Neural cell (in vitro differentiated cells): Measurements from ENCODE around the gene TPP1. TPM values are rescaled to one million over a fixed set of nuclear protein-coding genes. Genes with fewer than 3 reads are reported as not detected.

Experiments
- H2AFZ ChIP-seq: fragments of 200-600, 300-800 bp; sonication (generic), shearing (Covaris generic); 2 replicates; pipeline ENCODE4 v1.6.0; 2014; ENCODE audit warnings: low read depth, mild to moderate bottlenecking, antibody characterized with exemption, low read length, moderate library complexity
- H3F3A ChIP-seq: fragments of 200-600 bp; shearing (Covaris generic); 2 replicates; pipeline ENCODE4 v1.6.1; 2016; ENCODE audit warnings: mild to moderate bottlenecking, moderate library complexity, mixed read lengths, antibody characterized with exemption, low read length; ENCODE audit not compliant: insufficient read depth, poor library complexity, severe bottlenecking
- H3K27ac ChIP-seq: fragments of 200-600, 300-800 bp; sonication (generic), shearing (Covaris generic); 2 replicates; pipeline ENCODE4 v1.5.1; 2014; ENCODE audit warnings: mild to moderate bottlenecking, low read length, moderate library complexity
- H3K27me3 ChIP-seq: fragments of 300-800, 200-600 bp; sonication (generic), shearing (Covaris generic); 2 replicates; pipeline ENCODE4 v1.6.0; 2014; ENCODE audit warnings: mild to moderate bottlenecking, low read depth, low read length, moderate library complexity; ENCODE audit not compliant: insufficient read depth
- H3K36me3 ChIP-seq: fragments of 300-800, 200-600 bp; sonication (generic), shearing (Covaris generic); 2 replicates; pipeline ENCODE4 v1.5.1; 2014; ENCODE audit warnings: mild to moderate bottlenecking, antibody characterized with exemption, low read length, moderate library complexity; ENCODE audit not compliant: insufficient read depth
- H3K4me2 ChIP-seq: fragments of 300-800, 200-600 bp; sonication (generic), shearing (Covaris generic); 2 replicates; pipeline ENCODE4 v1.6.0; 2014; ENCODE audit warnings: mild to moderate bottlenecking, low read length
- H3K4me3 ChIP-seq: fragments of 300-800, 200-600 bp; sonication (generic), shearing (Covaris generic); 2 replicates; pipeline ENCODE4 v1.5.1; 2014; ENCODE audit warnings: mild to moderate bottlenecking, low read length, moderate library complexity
- H3K79me2 ChIP-seq: fragments of 200-600 bp; shearing (Covaris generic); replicated peaks from 2 replicates; pipeline ENCODE4 v1.6.0; 2014; ENCODE audit warnings: mild to moderate bottlenecking, low read length, moderate library complexity; ENCODE audit not compliant: insufficient read depth
- H3K9ac ChIP-seq: fragments of 300-800, 200-600 bp; sonication (generic), shearing (Covaris generic); 2 replicates; pipeline ENCODE4 v1.6.1; 2016; ENCODE audit warnings: mild to moderate bottlenecking, low read length, mixed read lengths
- H3K9me2 ChIP-seq: fragments of 200-600 bp; shearing (Covaris generic); 2 replicates; pipeline ENCODE4 v1.6.1; 2016; ENCODE audit warnings: mild to moderate bottlenecking, low read length, mixed read lengths; ENCODE audit not compliant: insufficient read depth
- H3K9me3 ChIP-seq: fragments of 200-600, 300-800 bp; sonication (generic), shearing (Covaris generic); 2 replicates; pipeline ENCODE4 v1.6.1; 2016; ENCODE audit warnings: mild to moderate bottlenecking, mixed run types, low read length, moderate library complexity, mixed read lengths
- H4K20me1 ChIP-seq: fragments of 200-600 bp; shearing (Covaris generic); 2 replicates; pipeline ENCODE4 v1.6.1; 2016; ENCODE audit warnings: mild to moderate bottlenecking, mixed run types; ENCODE audit not compliant: insufficient read depth
- CTCF ChIP-seq: fragments of 450-650 bp; IDR thresholded peaks from 2 replicates; pipeline ENCODE4 v1.5.1; 2014; ENCODE audit warnings: antibody characterized with exemption, mild to moderate bottlenecking, moderate library complexity; ENCODE audit not compliant: poor library complexity, severe bottlenecking
- EP300 ChIP-seq: fragments of 450-650 bp; conservative IDR thresholded peaks from 2 replicates; pipeline ENCODE4 v1.6.1; 2014; ENCODE audit warnings: antibody characterized with exemption, mild to moderate bottlenecking, moderate library complexity; ENCODE audit not compliant: poor library complexity, severe bottlenecking
- EZH2 ChIP-seq: fragments of 200-600, 300-800 bp; shearing (Covaris generic), sonication (generic); IDR thresholded peaks from 2 replicates; pipeline ENCODE4 v1.6.1; 2014; ENCODE audit warnings: antibody characterized with exemption, low read length, borderline replicate concordance, mild to moderate bottlenecking; ENCODE audit not compliant: insufficient read depth, poor library complexity, severe bottlenecking
- MXI1 ChIP-seq: fragments of 450-650 bp; conservative IDR thresholded peaks from 2 replicates; pipeline ENCODE4 v1.6.1; 2014; ENCODE audit warnings: antibody characterized with exemption, mild to moderate bottlenecking; ENCODE audit not compliant: poor library complexity, severe bottlenecking
- POLR2AphosphoS5 ChIP-seq: IDR thresholded peaks from 2 replicates; pipeline ENCODE4 v1.6.1; 2012
- RAD21 ChIP-seq: fragments of 450-650 bp; conservative IDR thresholded peaks from 2 replicates; pipeline ENCODE4 v1.6.1; 2014; ENCODE audit warnings: antibody characterized with exemption, mild to moderate bottlenecking, moderate library complexity
- REST ChIP-seq: IDR thresholded peaks from 2 replicates; pipeline ENCODE4 v1.6.1; 2012; ENCODE audit warnings: borderline replicate concordance
- SMC3 ChIP-seq: fragments of 450-650 bp; conservative IDR thresholded peaks from 2 replicates; pipeline ENCODE4 v1.6.1; 2014; ENCODE audit warnings: antibody characterized with exemption, mild to moderate bottlenecking, moderate library complexity; ENCODE audit not compliant: poor library complexity
- TAF1 ChIP-seq: IDR thresholded peaks from 2 replicates; pipeline ENCODE4 v1.6.1; 2012; ENCODE audit warnings: low read depth
- polyA plus RNA-seq: library from polyadenylated mRNA; depleted of rRNA; stranded (reverse); fragments of >200 nt; gene quantifications from 2 replicates; pipeline ENCODE4 v1.2.3, GENCODE V29; 2014

The TPP1 gene
- polyA plus RNA-seq, 1 donor from 2014 or later = 3.8 TPM

- H3K36me3 ChIP-seq = no peaks in the 10 kb centered on the region
- TF ChIP-seq REST (no peak), MXI1 (no peak), TAF1 (no peak), CTCF (no peak), EP300 (no peak)
- no peak overlapping the region for H3K4me3 ChIP-seq
- no peak overlapping the region for H2AFZ ChIP-seq
- no peak overlapping the region for H3K4me2 ChIP-seq
- H3F3A ChIP-seq = no peaks in the 10 kb centered on the region
- no peaks in the 10 kb centered on the region for H3K9me2 ChIP-seq
- H4K20me1 ChIP-seq = no peaks in the 10 kb centered on the region
- no peaks in the 10 kb centered on the region for H3K9me3 ChIP-seq
- no peak overlapping the region for H3K27ac ChIP-seq
- no peaks in the 10 kb centered on the region for H3K79me2 ChIP-seq
- no peaks in the 10 kb centered on the region for H3K27me3 ChIP-seq
- no peak overlapping the region for H3K9ac ChIP-seq
These were observed 25.0 kb downstream of the TPP1 start for GRCh38 chr11:6594142-6594768.

- Histone ChIP-seq H4K20me1 (no peaks in the 10 kb centered on the region), H3K27me3 (no peaks in the 10 kb centered on the region), H3K36me3 (no peaks in the 10 kb centered on the region), H2AFZ (no peak overlapping the region), H3K27ac (no peak overlapping the region), H3K79me2 (no peaks in the 10 kb centered on the region), H3K9me3 (peaks cover 5% of the 10 kb centered on the region), H3K4me2 (no peak overlapping the region), H3K9me2 (no peaks in the 10 kb centered on the region), H3F3A (no peaks in the 10 kb centered on the region), H3K4me3 (no peak overlapping the region), H3K9ac (no peak overlapping the region)
- TF ChIP-seq TAF1 (no peak), REST (no peak), EZH2 (no peak), RAD21 (no peak), SMC3 (no peak), CTCF (no peak), POLR2AphosphoS5 (no peak), EP300 (no peak), MXI1 (no peak)
These were observed 31.2 kb downstream of the TPP1 start for GRCh38 chr11:6588018-6588417.
